ENCODE results near the gene PLD4.

The PLD4 gene

DNA sequence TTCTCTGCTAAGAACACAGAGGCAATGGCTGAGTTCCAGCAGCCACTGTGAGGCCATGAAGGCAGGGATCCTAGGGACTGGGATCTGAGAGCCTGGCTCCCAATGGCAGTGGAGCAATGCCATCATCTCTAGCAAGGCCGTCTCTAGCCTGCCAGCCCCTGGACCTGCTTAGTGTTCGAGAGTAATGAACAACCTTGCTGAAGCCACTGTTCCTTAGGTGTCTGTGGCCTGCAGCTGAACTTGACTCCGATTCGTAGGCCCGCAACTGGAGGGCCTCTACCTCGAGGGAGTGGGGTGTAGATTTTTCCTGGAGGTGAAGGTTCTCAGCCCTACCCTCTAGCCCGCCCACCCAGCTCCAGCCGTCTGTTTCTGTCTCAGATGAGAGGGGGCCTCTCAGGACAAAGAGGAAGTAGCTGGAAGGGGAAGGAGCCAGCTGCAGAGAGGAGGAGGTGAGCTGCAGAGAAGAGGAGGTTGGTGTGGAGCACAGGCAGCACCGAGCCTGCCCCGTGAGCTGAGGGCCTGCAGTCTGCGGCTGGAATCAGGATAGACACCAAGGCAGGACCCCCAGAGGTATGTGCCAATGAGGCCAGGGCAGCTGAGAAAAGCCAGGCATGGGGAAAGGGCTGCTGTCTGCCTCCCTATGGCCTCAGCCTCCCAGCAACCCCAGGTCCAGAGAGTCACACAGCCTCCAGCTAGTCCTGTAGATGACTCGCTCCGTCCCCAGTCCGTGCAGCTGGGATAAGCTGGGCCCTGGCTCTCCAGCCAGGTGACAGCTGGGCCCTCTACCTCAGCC, at the start of gene PLD4:
Gene PLD4 (plus strand): TSS at position 459 of the 793 bp plus-strand sequence. CDS start 2,262 bp downstream, outside the sequence.
- Histone ChIP-seq H3K4me1 (ENCODE audit: control insufficient read depth in 2 of 2, insufficient read depth in 2 of 2, low read length in 2 of 2) (peaks cover 2 to 11% of the 10 kb centered on the region in 2 donors), H3K27me3 (ENCODE audit: control insufficient read depth in 2 of 2, insufficient read depth in 2 of 2, low read length in 2 of 2) (peaks cover 0 to 4% of the 10 kb centered on the region in 2 donors), H3K27ac (ENCODE audit: low read depth in 2 of 2, low read length in 2 of 2) (peak within 1 kb of the TSS in 1 of 2 donors; percentile 9), H3K4me3 (ENCODE audit: low read length in 2 of 2) (peak within 1 kb of the TSS in 1 of 2 donors; percentile 50), H3K9ac (ENCODE audit: low read depth in 1 of 2, low read length in 2 of 2) (no peak within 1 kb of the TSS), H3K36me3 (ENCODE audit: control insufficient read depth in 2 of 2, insufficient read depth in 2 of 2, low read length in 2 of 2) (no peaks in the 10 kb centered on the region), H3K9me3 (ENCODE audit: control insufficient read depth in 2 of 2, low read length in 2 of 2) (no peaks in the 10 kb centered on the region)

DNA sequence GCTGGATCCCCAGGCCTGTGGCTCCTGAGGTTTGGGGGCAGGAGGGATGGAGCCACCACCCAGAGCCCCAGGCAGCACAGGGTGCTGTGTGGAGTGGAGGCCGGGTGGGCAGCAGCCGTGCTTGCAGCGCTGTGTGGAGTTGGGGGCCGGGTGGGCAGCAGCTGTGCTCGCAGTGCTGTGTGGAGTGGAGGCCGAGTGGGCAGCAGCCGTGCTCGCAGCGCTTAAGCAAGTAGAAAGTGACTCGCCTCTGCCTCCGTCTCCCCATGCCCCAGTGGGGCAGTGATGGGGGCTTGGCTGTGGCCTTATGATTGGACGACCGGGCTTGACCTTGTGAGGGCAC, 49.3 kb upstream of the PLD4 start:
- Histone ChIP-seq H3K9ac (ENCODE audit: low read depth in 1 of 2, low read length in 2 of 2) (no peak overlapping the region), H3K27ac (ENCODE audit: low read depth in 2 of 2, low read length in 2 of 2) (no peak overlapping the region), H3K4me3 (ENCODE audit: low read length in 2 of 2) (no peak overlapping the region), H3K27me3 (ENCODE audit: control insufficient read depth in 2 of 2, insufficient read depth in 2 of 2, low read length in 2 of 2) (no peaks in the 10 kb centered on the region), H3K9me3 (ENCODE audit: control insufficient read depth in 2 of 2, low read length in 2 of 2) (no peaks in the 10 kb centered on the region), H3K4me1 (ENCODE audit: control insufficient read depth in 2 of 2, insufficient read depth in 2 of 2, low read length in 2 of 2) (peaks cover 0 to 8% of the 10 kb centered on the region in 2 donors), H3K36me3 (ENCODE audit: control insufficient read depth in 2 of 2, insufficient read depth in 2 of 2, low read length in 2 of 2) (peaks cover 9% of the 10 kb centered on the region in 2 donors)

DNA sequence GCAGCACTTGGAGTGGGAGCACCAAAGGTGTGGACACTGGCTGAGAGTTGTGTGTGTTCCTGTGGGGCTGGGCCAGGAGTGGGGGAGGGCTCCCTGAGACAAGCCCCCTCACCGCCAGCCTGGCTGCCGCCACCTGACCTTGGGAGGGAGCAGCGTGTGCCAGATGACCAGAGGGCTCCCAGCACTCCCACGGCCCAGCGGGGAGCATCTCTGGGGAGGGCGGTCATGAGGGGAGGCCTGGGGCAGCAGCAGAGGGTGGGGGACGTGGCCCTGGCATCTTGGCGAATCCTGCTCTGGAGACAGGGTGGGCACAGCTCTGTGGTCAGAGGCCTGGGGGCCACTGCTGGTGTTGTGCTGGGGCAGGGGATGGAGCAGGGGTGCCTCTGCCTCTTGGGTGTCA, 48.9 kb upstream of the PLD4 start:
- Histone ChIP-seq H3K4me1 (ENCODE audit: control insufficient read depth in 2 of 2, insufficient read depth in 2 of 2, low read length in 2 of 2) (peaks cover 0 to 8% of the 10 kb centered on the region in 2 donors), H3K9me3 (ENCODE audit: control insufficient read depth in 2 of 2, low read length in 2 of 2) (no peaks in the 10 kb centered on the region), H3K9ac (ENCODE audit: low read depth in 1 of 2, low read length in 2 of 2) (no peak overlapping the region), H3K36me3 (ENCODE audit: control insufficient read depth in 2 of 2, insufficient read depth in 2 of 2, low read length in 2 of 2) (peaks cover 14% of the 10 kb centered on the region in 2 donors), H3K27ac (ENCODE audit: low read depth in 2 of 2, low read length in 2 of 2) (no peak overlapping the region), H3K27me3 (ENCODE audit: control insufficient read depth in 2 of 2, insufficient read depth in 2 of 2, low read length in 2 of 2) (no peaks in the 10 kb centered on the region), H3K4me3 (ENCODE audit: low read length in 2 of 2) (no peak overlapping the region)

DNA sequence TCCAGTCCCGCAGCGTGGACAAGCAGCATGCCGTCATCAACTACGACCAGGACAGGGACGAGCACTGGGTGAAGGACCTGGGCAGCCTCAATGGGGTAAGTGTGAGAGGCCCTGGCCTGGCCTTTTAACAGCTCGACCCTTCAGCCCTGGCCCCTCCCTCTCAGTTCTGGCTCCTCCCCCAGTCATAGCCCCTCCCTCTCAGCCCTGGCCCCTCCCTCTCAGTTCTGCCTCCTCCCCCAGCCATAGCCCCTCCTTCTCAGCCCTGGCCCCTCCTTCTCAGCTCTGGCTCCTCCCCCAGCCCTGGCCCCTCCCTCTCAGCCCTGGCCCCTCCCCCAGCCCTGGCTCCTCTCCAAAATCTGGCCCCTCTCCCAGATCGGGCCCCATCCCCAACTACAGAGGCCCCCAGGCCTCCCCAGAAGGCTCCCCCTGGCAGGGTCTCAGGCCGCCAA, 48.4 kb upstream of the PLD4 start:
- Histone ChIP-seq H3K4me3 (ENCODE audit: low read length in 2 of 2) (no peak overlapping the region), H3K27me3 (ENCODE audit: control insufficient read depth in 2 of 2, insufficient read depth in 2 of 2, low read length in 2 of 2) (no peaks in the 10 kb centered on the region), H3K4me1 (ENCODE audit: control insufficient read depth in 2 of 2, insufficient read depth in 2 of 2, low read length in 2 of 2) (peaks cover 0 to 8% of the 10 kb centered on the region in 2 donors), H3K9me3 (ENCODE audit: control insufficient read depth in 2 of 2, low read length in 2 of 2) (no peaks in the 10 kb centered on the region), H3K27ac (ENCODE audit: low read depth in 2 of 2, low read length in 2 of 2) (no peak overlapping the region), H3K9ac (ENCODE audit: low read depth in 1 of 2, low read length in 2 of 2) (no peak overlapping the region), H3K36me3 (ENCODE audit: control insufficient read depth in 2 of 2, insufficient read depth in 2 of 2, low read length in 2 of 2) (peaks cover 16% of the 10 kb centered on the region in 2 donors)

DNA sequence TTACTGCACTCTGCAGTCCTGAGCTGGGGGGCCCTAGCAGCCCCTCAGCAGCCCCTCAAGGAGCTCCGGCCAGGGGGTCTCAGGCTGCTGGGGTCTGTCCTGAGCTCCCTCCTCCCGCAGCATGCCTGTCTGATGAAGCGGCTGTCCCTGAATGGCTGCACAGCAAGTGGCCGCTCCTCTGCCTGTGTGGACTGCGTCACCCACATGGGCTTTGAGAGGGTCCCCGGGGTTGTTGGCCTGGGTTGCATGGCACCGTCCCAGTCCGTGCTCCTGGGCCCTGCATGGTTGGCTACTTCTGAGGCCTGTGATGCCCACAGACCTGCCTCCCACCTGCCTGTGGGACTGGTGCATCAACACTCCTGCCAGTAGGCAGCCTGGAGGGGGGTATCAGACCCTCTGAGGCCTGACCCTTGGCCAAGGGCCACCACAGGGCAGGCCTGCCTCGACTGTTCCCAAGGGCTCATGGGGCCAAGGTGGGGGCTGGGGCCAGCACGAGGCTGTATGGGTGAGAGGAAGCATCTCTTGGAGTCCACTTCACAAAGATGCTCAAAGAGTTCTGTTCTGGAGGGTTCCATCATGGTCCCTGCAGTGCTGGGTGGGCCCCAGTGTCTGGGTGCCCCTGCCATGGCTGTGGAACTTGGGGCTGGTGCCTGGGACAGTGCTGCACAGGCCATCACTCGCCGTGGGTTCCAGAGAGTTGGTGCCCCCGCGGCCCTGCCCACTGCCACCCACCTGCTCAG, 47.4 kb upstream of the PLD4 start:
- peaks cover 0 to 5% of the 10 kb centered on the region in 2 donors for H3K4me1 ChIP-seq (ENCODE audit: control insufficient read depth in 2 of 2, insufficient read depth in 2 of 2, low read length in 2 of 2)
- H3K9ac ChIP-seq (ENCODE audit: low read depth in 1 of 2, low read length in 2 of 2): no peak overlapping the region
- no peak overlapping the region for H3K4me3 ChIP-seq (ENCODE audit: low read length in 2 of 2)
- H3K36me3 ChIP-seq (ENCODE audit: control insufficient read depth in 2 of 2, insufficient read depth in 2 of 2, low read length in 2 of 2): peaks cover 16 to 20% of the 10 kb centered on the region in 2 donors
- no peaks in the 10 kb centered on the region for H3K27me3 ChIP-seq (ENCODE audit: control insufficient read depth in 2 of 2, insufficient read depth in 2 of 2, low read length in 2 of 2)
- H3K9me3 ChIP-seq (ENCODE audit: control insufficient read depth in 2 of 2, low read length in 2 of 2): no peaks in the 10 kb centered on the region
- no peak overlapping the region for H3K27ac ChIP-seq (ENCODE audit: low read depth in 2 of 2, low read length in 2 of 2)

GRCh38 chr14:104877806-104878550, 46.7 kb upstream of the PLD4 start:
- Histone ChIP-seq H3K9ac (ENCODE audit: low read depth in 1 of 2, low read length in 2 of 2) (no peak overlapping the region), H3K27me3 (ENCODE audit: control insufficient read depth in 2 of 2, insufficient read depth in 2 of 2, low read length in 2 of 2) (no peaks in the 10 kb centered on the region)

GRCh38 chr14:104878582-104878981, 46.1 kb upstream of the PLD4 start:
- H3K27ac ChIP-seq (ENCODE audit: low read depth in 2 of 2, low read length in 2 of 2): no peak overlapping the region

More at GRCh38 chr14:104877806-104878550, 46.7 kb upstream of the PLD4 start:
- Histone ChIP-seq H3K4me3 (ENCODE audit: low read length in 2 of 2) (no peak overlapping the region), H3K36me3 (ENCODE audit: control insufficient read depth in 2 of 2, insufficient read depth in 2 of 2, low read length in 2 of 2) (peaks cover 16 to 20% of the 10 kb centered on the region in 2 donors), H3K4me1 (ENCODE audit: control insufficient read depth in 2 of 2, insufficient read depth in 2 of 2, low read length in 2 of 2) (peaks cover 0 to 3% of the 10 kb centered on the region in 2 donors), H3K27ac (ENCODE audit: low read depth in 2 of 2, low read length in 2 of 2) (no peak overlapping the region), H3K9me3 (ENCODE audit: control insufficient read depth in 2 of 2, low read length in 2 of 2) (no peaks in the 10 kb centered on the region)

DNA sequence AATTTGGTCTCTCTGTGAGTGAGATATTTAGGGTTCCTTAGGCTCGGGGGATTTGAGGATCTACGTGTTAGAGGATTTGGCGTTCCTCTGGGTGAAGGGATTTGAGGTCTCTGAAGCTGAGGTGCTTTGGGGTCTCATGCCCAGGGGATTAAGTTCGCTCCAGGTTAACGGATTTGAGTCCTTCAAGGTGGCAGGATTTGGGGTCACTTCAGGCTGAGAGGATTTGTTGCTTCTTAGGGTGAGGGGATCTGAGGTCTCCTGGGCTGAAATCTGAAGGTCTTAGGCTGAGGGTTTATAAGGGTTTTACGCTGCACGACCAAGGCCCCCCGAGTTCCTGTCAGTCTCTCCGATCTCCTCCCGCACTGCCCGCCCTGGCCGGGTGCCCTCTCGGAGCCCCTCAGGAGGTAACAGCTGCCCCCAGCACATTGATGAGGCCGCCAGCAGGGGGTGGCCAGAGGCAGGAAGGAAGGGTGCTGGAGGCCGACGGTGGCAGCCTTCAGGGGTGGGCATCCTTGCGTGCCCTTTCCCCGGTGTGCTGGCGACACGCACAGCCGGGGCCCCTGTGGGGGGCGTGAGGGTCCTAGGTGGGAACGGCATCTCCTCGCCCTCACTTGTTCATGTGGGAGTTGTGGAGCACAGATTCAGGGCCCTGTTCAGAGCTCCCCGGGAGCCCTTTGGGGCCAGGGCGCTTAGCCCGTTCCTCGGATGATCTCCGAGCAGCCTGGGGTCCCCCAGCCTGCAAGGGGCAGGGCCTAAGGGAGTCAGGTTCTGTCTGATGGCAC, 45.3 kb upstream of the PLD4 start:
- Histone ChIP-seq H3K27ac (ENCODE audit: low read depth in 2 of 2, low read length in 2 of 2) (no peak overlapping the region), H3K4me1 (ENCODE audit: control insufficient read depth in 2 of 2, insufficient read depth in 2 of 2, low read length in 2 of 2) (peaks cover 0 to 3% of the 10 kb centered on the region in 2 donors), H3K27me3 (ENCODE audit: control insufficient read depth in 2 of 2, insufficient read depth in 2 of 2, low read length in 2 of 2) (no peaks in the 10 kb centered on the region), H3K4me3 (ENCODE audit: low read length in 2 of 2) (no peak overlapping the region), H3K36me3 (ENCODE audit: control insufficient read depth in 2 of 2, insufficient read depth in 2 of 2, low read length in 2 of 2) (peaks cover 22 to 23% of the 10 kb centered on the region in 2 donors), H3K9ac (ENCODE audit: low read depth in 1 of 2, low read length in 2 of 2) (no peak overlapping the region), H3K9me3 (ENCODE audit: control insufficient read depth in 2 of 2, low read length in 2 of 2) (no peaks in the 10 kb centered on the region)

More at GRCh38 chr14:104878582-104878981, 46.1 kb upstream of the PLD4 start:
- Histone ChIP-seq H3K4me3 (ENCODE audit: low read length in 2 of 2) (no peak overlapping the region), H3K36me3 (ENCODE audit: control insufficient read depth in 2 of 2, insufficient read depth in 2 of 2, low read length in 2 of 2) (peaks cover 22 to 23% of the 10 kb centered on the region in 2 donors), H3K27me3 (ENCODE audit: control insufficient read depth in 2 of 2, insufficient read depth in 2 of 2, low read length in 2 of 2) (no peaks in the 10 kb centered on the region), H3K9me3 (ENCODE audit: control insufficient read depth in 2 of 2, low read length in 2 of 2) (no peaks in the 10 kb centered on the region), H3K4me1 (ENCODE audit: control insufficient read depth in 2 of 2, insufficient read depth in 2 of 2, low read length in 2 of 2) (peaks cover 0 to 3% of the 10 kb centered on the region in 2 donors), H3K9ac (ENCODE audit: low read depth in 1 of 2, low read length in 2 of 2) (no peak overlapping the region)

GRCh38 chr14:104879983-104880565, 44.6 kb upstream of the PLD4 start:
- Histone ChIP-seq H3K27ac (ENCODE audit: low read depth in 2 of 2, low read length in 2 of 2) (no peak overlapping the region), H3K36me3 (ENCODE audit: control insufficient read depth in 2 of 2, insufficient read depth in 2 of 2, low read length in 2 of 2) (peaks cover 22 to 23% of the 10 kb centered on the region in 2 donors), H3K4me3 (ENCODE audit: low read length in 2 of 2) (no peak overlapping the region)

More at GRCh38 chr14:104879983-104880565, 44.6 kb upstream of the PLD4 start:
- Histone ChIP-seq H3K9me3 (ENCODE audit: control insufficient read depth in 2 of 2, low read length in 2 of 2) (no peaks in the 10 kb centered on the region), H3K9ac (ENCODE audit: low read depth in 1 of 2, low read length in 2 of 2) (no peak overlapping the region), H3K27me3 (ENCODE audit: control insufficient read depth in 2 of 2, insufficient read depth in 2 of 2, low read length in 2 of 2) (no peaks in the 10 kb centered on the region), H3K4me1 (ENCODE audit: control insufficient read depth in 2 of 2, insufficient read depth in 2 of 2, low read length in 2 of 2) (peaks cover 0 to 3% of the 10 kb centered on the region in 2 donors)
